Erythroblast (primary cell): ENCODE results near the gene EDNRB.
"Not testable (repeated sequence)": the region's sequence is repeated elsewhere in the genome, so short reads cannot be mapped to it uniquely, and the experiment has no call there.

Experiments
- GATA1 ChIP-seq: IDR thresholded peaks from 2 replicates; pipeline ENCODE4 v1.6.1; 2011; ENCODE audit warnings: low read depth, mild to moderate bottlenecking, control low read depth, low read length, moderate library complexity
- POLR2A ChIP-seq: IDR thresholded peaks from 2 replicates; pipeline ENCODE4 v1.6.1; 2011; ENCODE audit warnings: mild to moderate bottlenecking, low read length

DNA sequence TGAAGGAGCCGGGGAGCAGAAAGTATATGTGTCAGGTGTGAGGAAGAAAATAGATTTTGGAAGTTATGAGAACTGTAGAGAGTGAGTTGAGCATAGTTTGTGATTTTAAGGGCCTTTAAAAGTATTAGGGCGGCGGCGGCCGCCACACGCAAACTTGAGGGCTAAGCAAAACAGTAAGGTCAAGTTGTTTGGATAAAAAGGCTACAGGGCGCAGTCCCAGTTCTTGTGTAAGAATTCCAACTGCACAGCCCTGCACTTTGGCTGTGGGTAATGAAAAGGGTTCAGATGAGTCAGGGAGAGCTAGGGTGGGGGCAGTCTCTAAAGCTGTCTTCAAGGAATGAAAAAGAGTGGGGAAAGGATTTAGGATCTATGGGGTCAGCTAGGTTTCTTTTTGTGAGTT lies 16.4 kb upstream of the EDNRB start:
- TF ChIP-seq POLR2A, GATA1: not testable (repeated sequence)
